Measurements from ENCODE around the gene ANKMY1.

The ANKMY1 gene

GRCh38 chr2:240519396-240520129, 38.2 kb downstream of the ANKMY1 start:
- DNase-seq = peak in 2 of 3 donors; percentile 16 to 34

- DNase-seq = no peak
Measured at GRCh38 chr2:240518981-240519380, 38.8 kb downstream of the ANKMY1 start.

GRCh38 chr2:240517342-240517741, 40.4 kb downstream of the ANKMY1 start:
- DNase-seq = no peak

GRCh38 chr2:240514631-240515030, 43.2 kb downstream of the ANKMY1 start:
- DNase-seq = no peak

GRCh38 chr2:240513549-240514287, 44.1 kb downstream of the ANKMY1 start:
- peak; percentile 97 for DNase-seq

- no peak for DNase-seq
Measured at GRCh38 chr2:240512666-240513535, 44.9 kb downstream of the ANKMY1 start.

- no peak for DNase-seq
Measured at GRCh38 chr2:240512109-240512485, 45.7 kb downstream of the ANKMY1 start.

GRCh38 chr2:240511351-240512108, 46.3 kb downstream of the ANKMY1 start:
- peak in 1 of 3 donors; percentile 16 for DNase-seq

- DNase-seq = no peak
Measured at GRCh38 chr2:240510513-240511210, 47.1 kb downstream of the ANKMY1 start.

- DNase-seq = no peak
Measured at GRCh38 chr2:240509667-240510512, 47.9 kb downstream of the ANKMY1 start.

GRCh38 chr2:240508832-240509545, 48.8 kb downstream of the ANKMY1 start:
- DNase-seq = no peak

GRCh38 chr2:240507778-240508251, 50.0 kb downstream of the ANKMY1 start:
- no peak for DNase-seq

- DNase-seq = no peak
Measured at GRCh38 chr2:240507060-240507777, 50.6 kb downstream of the ANKMY1 start.

- DNase-seq = no peak
Measured at GRCh38 chr2:240506406-240507059, 51.3 kb downstream of the ANKMY1 start.

- DNase-seq = no peak
Measured at GRCh38 chr2:240505910-240506309, 51.9 kb downstream of the ANKMY1 start.

GRCh38 chr2:240503848-240504247, 53.9 kb downstream of the ANKMY1 start:
- DNase-seq = no peak

- no peak for DNase-seq
Measured at GRCh38 chr2:240503375-240503774, 54.4 kb downstream of the ANKMY1 start.

- DNase-seq = no peak
Measured at GRCh38 chr2:240502430-240503121, 55.2 kb downstream of the ANKMY1 start.

Data from suppressor macrophage treated with lipopolysaccharide for 1 hour (primary cell).